Measurements from ENCODE around the gene NFIX.

NFIX gene

GRCh38 chr19:13039211-13039789 is 44.0 kb downstream of the NFIX start:
- no peak for DNase-seq

- no peak for DNase-seq
These were observed 45.1 kb downstream of the NFIX start for GRCh38 chr19:13040232-13040947.

- no peak for DNase-seq
These were observed 45.6 kb downstream of the NFIX start for GRCh38 chr19:13040948-13041292.

GRCh38 chr19:13042443-13043130 is 47.3 kb downstream of the NFIX start:
- DNase-seq: no peak

GRCh38 chr19:13043285-13043684 is 48.0 kb downstream of the NFIX start:
- DNase-seq: peak; percentile 54

GRCh38 chr19:13044231-13044836 is 49.1 kb downstream of the NFIX start:
- DNase-seq: peak; percentile 48

GRCh38 chr19:13045812-13046211 is 50.5 kb downstream of the NFIX start:
- no peak for DNase-seq

- DNase-seq: no peak
These were observed 52.1 kb downstream of the NFIX start for GRCh38 chr19:13047374-13047773.

GRCh38 chr19:13050274-13050673 is 55.0 kb downstream of the NFIX start:
- DNase-seq: no peak

- DNase-seq: peak; percentile 37
These were observed 56.4 kb downstream of the NFIX start for GRCh38 chr19:13051557-13052165.

GRCh38 chr19:13052447-13053175 is 57.3 kb downstream of the NFIX start:
- DNase-seq: no peak

GRCh38 chr19:13053238-13053637 is 58.0 kb downstream of the NFIX start:
- no peak for DNase-seq

- no peak for DNase-seq
These were observed 58.7 kb downstream of the NFIX start for GRCh38 chr19:13053761-13054625.

GRCh38 chr19:13054626-13055212 is 59.4 kb downstream of the NFIX start:
- no peak for DNase-seq

GRCh38 chr19:13055213-13056051 is 60.2 kb downstream of the NFIX start:
- DNase-seq: no peak

GRCh38 chr19:13056052-13056660 is 60.9 kb downstream of the NFIX start:
- no peak for DNase-seq

GRCh38 chr19:13057147-13057572 is 61.9 kb downstream of the NFIX start:
- DNase-seq: peak; percentile 88

- DNase-seq: no peak
These were observed 62.5 kb downstream of the NFIX start for GRCh38 chr19:13057744-13058143.

- DNase-seq: no peak
These were observed 63.8 kb downstream of the NFIX start for GRCh38 chr19:13058951-13059660.

Measured in DMS153 (cell line).